ENCODE data around the gene FRMD4B.

DNA sequence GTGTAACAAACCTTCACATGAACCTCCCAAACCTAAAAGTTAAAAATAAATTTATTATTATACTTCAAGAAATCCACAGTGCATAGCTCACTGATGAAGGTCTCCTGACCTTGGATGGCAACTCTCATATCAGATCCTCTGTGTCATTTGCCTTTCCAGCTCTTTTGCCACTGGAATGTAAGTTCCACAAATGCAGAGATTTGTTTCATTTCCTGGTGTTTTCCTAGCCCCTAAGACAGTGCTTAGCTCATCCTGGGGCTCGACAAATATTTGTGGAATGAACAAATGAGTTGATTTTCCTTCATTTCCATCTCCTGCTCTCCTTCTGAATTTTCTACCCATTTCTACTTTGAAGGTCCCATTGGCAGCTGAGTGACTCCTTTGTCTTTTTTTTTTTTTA is 56.0 kb downstream of the FRMD4B start:
- TF ChIP-seq GATA2 (IDR thresholded peaks at IDR 0.05; ENCODE audit: low read depth, low read length) (no peak), GATA3 (IDR thresholded peaks at IDR 0.05; ENCODE audit: low read depth, low read length) (no peak)
